BLaER1 treated with 17β-estradiol and CSF1 and Interleukin-3, amounts not matched to agents 10 nM and 100 nM (cell line): Measurements from ENCODE around the gene DISC1.
"Not testable (repeated sequence)": the region's sequence is repeated elsewhere in the genome, so short reads cannot be mapped to it uniquely, and the experiment has no call there.

Experiments
- H3K27ac ChIP-seq, 11 experiments: shearing (Covaris generic); formaldehyde crosslinking; 2 replicates each; pipeline ENCODE4 v1.8.1; 2022
- H3K27me3 ChIP-seq, 11 experiments: shearing (Covaris generic); formaldehyde crosslinking; 2 replicates each; pipeline ENCODE4 v1.8.1; 2022
- H3K36me3 ChIP-seq, 11 experiments: shearing (Covaris generic); formaldehyde crosslinking; 2 replicates each; pipeline ENCODE4 v1.8.1; 2022
- H3K4me1 ChIP-seq, 10 experiments: shearing (Covaris generic); formaldehyde crosslinking; 2 replicates each; pipeline ENCODE4 v1.8.1; 2022
- H3K4me2 ChIP-seq, 11 experiments: shearing (Covaris generic); formaldehyde crosslinking; 2 replicates each; pipeline ENCODE4 v1.8.1; 2022
- H3K4me3 ChIP-seq, 10 experiments: shearing (Covaris generic); formaldehyde crosslinking; 2 replicates each; pipeline ENCODE4 v1.8.1; 2022
- H3K9ac ChIP-seq, 11 experiments: shearing (Covaris generic); formaldehyde crosslinking; 2 replicates each; pipeline ENCODE4 v1.8.1; 2022
- H3K9me3 ChIP-seq, 11 experiments: shearing (Covaris generic); formaldehyde crosslinking; replicated peaks in 1 of 11; 2 replicates each; pipeline ENCODE4 v1.8.1; 2022
- H4K20me1 ChIP-seq, 11 experiments: shearing (Covaris generic); formaldehyde crosslinking; 2 replicates each; pipeline ENCODE4 v1.8.1; 2022
- Cebpa-rat ChIP-seq, 11 experiments: shearing (Covaris generic); IDR thresholded peaks; 2 replicates each; pipeline ENCODE4 v1.8.1; 2022

Gene DISC1

GRCh38 chr1:231768416-231768815 lies 141.8 kb downstream of the DISC1 start:
- H3K4me2 ChIP-seq = no peak overlapping the region
- no peak overlapping the region for H3K4me3 ChIP-seq
- TF ChIP-seq Cebpa-rat (IDR thresholded peaks at IDR 0.05) = no peak
- H3K9ac ChIP-seq = no peak overlapping the region
- H3K9me3 ChIP-seq = no peaks in the 10 kb centered on the region
- peaks cover 15 to 81% (median 36%) of the 10 kb centered on the region in 11 experiments; a peak in 21 of 22 replicates for H3K36me3 ChIP-seq
- H3K4me1 ChIP-seq = no peaks in the 10 kb centered on the region
- H3K27ac ChIP-seq = no peak overlapping the region
- H4K20me1 ChIP-seq = no peaks in the 10 kb centered on the region
- no peaks in the 10 kb centered on the region for H3K27me3 ChIP-seq

- Histone ChIP-seq H3K9me3 (no peaks in the 10 kb centered on the region), H3K9ac (no peak overlapping the region), H3K4me2 (no peak overlapping the region), H4K20me1 (no peaks in the 10 kb centered on the region), H3K4me1 (peaks cover 0 to 20% (median 3%) of the 10 kb centered on the region in 10 experiments; a peak in 9 of 20 replicates), H3K36me3 (peaks cover 22 to 95% (median 55%) of the 10 kb centered on the region in 11 experiments; a peak in 21 of 22 replicates), H3K4me3 (no peak overlapping the region), H3K27ac (no peak overlapping the region), H3K27me3 (no peaks in the 10 kb centered on the region)
- TF ChIP-seq Cebpa-rat (IDR thresholded peaks at IDR 0.05) = no peak
These were observed 144.1 kb downstream of the DISC1 start for GRCh38 chr1:231770506-231771175.

- no peak overlapping the region for H3K9ac ChIP-seq
These were observed 148.2 kb downstream of the DISC1 start for GRCh38 chr1:231774719-231775335.

GRCh38 chr1:231776010-231776756 lies 149.6 kb downstream of the DISC1 start:
- Histone ChIP-seq H3K36me3 (peaks cover 16 to 42% (median 32%) of the 10 kb centered on the region in 11 experiments; a peak in 20 of 22 replicates), H3K27ac (peak overlapping the region in 1 of 11 experiments; percentile 48; a peak in 1 of 22 replicates), H3K27me3 (no peaks in the 10 kb centered on the region), H3K4me2 (peak overlapping the region in 4 of 11 experiments; percentile 49 to 79 (median 72); a peak in 8 of 22 replicates), H3K4me1 (peaks cover 7 to 66% (median 36%) of the 10 kb centered on the region in 10 experiments), H3K9me3 (no peaks in the 10 kb centered on the region), H3K4me3 (no peak overlapping the region), H4K20me1 (peaks cover 0 to 6% (median 0%) of the 10 kb centered on the region in 11 experiments; a peak in 2 of 22 replicates), H3K9ac (no peak overlapping the region; a peak in 1 of 22 replicates)
- no peak for TF ChIP-seq Cebpa-rat (IDR thresholded peaks at IDR 0.05)

More at GRCh38 chr1:231774719-231775335, 148.2 kb downstream of the DISC1 start:
- TF ChIP-seq Cebpa-rat (IDR thresholded peaks at IDR 0.05) = no peak
- Histone ChIP-seq H3K4me3 (no peak overlapping the region), H3K4me1 (peaks cover 6 to 62% (median 33%) of the 10 kb centered on the region in 10 experiments), H3K4me2 (peak overlapping the region in 5 of 11 experiments; percentile 23 to 79 (median 49); a peak in 9 of 22 replicates), H3K9me3 (no peaks in the 10 kb centered on the region), H4K20me1 (peaks cover 0 to 6% (median 0%) of the 10 kb centered on the region in 11 experiments; a peak in 2 of 22 replicates), H3K36me3 (peaks cover 22 to 56% (median 45%) of the 10 kb centered on the region in 11 experiments; a peak in 21 of 22 replicates), H3K27ac (peak overlapping the region in 2 of 11 experiments; percentile 30 to 53; a peak in 4 of 22 replicates), H3K27me3 (no peaks in the 10 kb centered on the region)

GRCh38 chr1:231776757-231777062 lies 150.1 kb downstream of the DISC1 start:
- Histone ChIP-seq H3K4me3 (no peak overlapping the region), H3K36me3 (peaks cover 10 to 37% (median 27%) of the 10 kb centered on the region in 11 experiments; a peak in 18 of 22 replicates), H4K20me1 (peaks cover 0 to 6% (median 0%) of the 10 kb centered on the region in 11 experiments; a peak in 2 of 22 replicates), H3K4me2 (peak overlapping the region in 4 of 11 experiments; percentile 67 to 79 (median 74); a peak in 8 of 22 replicates), H3K27me3 (no peaks in the 10 kb centered on the region), H3K4me1 (peaks cover 11 to 71% (median 41%) of the 10 kb centered on the region in 10 experiments), H3K9ac (no peak overlapping the region; a peak in 1 of 22 replicates), H3K27ac (peak overlapping the region in 2 of 11 experiments; percentile 6 to 14; a peak in 1 of 22 replicates), H3K9me3 (no peaks in the 10 kb centered on the region)
- TF ChIP-seq Cebpa-rat (IDR thresholded peaks at IDR 0.05) = no peak

GRCh38 chr1:231778009-231778719 lies 151.6 kb downstream of the DISC1 start:
- H3K27ac ChIP-seq = peak overlapping the region in 5 of 11 experiments; percentile 10 to 60 (median 57); a peak in 10 of 22 replicates
- peaks cover 0 to 6% (median 0%) of the 10 kb centered on the region in 11 experiments; a peak in 2 of 22 replicates for H4K20me1 ChIP-seq
- H3K27me3 ChIP-seq = no peaks in the 10 kb centered on the region
- no peak overlapping the region for H3K4me3 ChIP-seq
- TF ChIP-seq Cebpa-rat (IDR thresholded peaks at IDR 0.05) = no peak
- no peaks in the 10 kb centered on the region for H3K9me3 ChIP-seq
- peak overlapping the region in 4 of 11 experiments; percentile 2 to 43 (median 30); a peak in 4 of 22 replicates for H3K9ac ChIP-seq
- peaks cover 17 to 86% (median 52%) of the 10 kb centered on the region in 10 experiments for H3K4me1 ChIP-seq
- H3K36me3 ChIP-seq = peaks cover 0 to 23% (median 12%) of the 10 kb centered on the region in 11 experiments; a peak in 13 of 22 replicates
- peak overlapping the region in 7 of 11 experiments; percentile 0 to 79 (median 73); a peak in 13 of 22 replicates for H3K4me2 ChIP-seq

- Histone ChIP-seq H3K4me2 (peak overlapping the region in 6 of 11 experiments; percentile 48 to 79 (median 74); a peak in 10 of 22 replicates), H3K27me3 (no peaks in the 10 kb centered on the region), H3K36me3 (peaks cover 0 to 16% (median 7%) of the 10 kb centered on the region in 11 experiments; a peak in 12 of 22 replicates), H3K9ac (no peak overlapping the region; a peak in 1 of 22 replicates), H3K27ac (peak overlapping the region in 4 of 11 experiments; percentile 10 to 60 (median 52); a peak in 5 of 22 replicates), H3K4me3 (no peak overlapping the region), H3K9me3 (no peaks in the 10 kb centered on the region), H3K4me1 (peaks cover 17 to 90% (median 52%) of the 10 kb centered on the region in 10 experiments), H4K20me1 (peaks cover 0 to 6% (median 0%) of the 10 kb centered on the region in 11 experiments; a peak in 2 of 22 replicates)
- no peak for TF ChIP-seq Cebpa-rat (IDR thresholded peaks at IDR 0.05)
These were observed 152.5 kb downstream of the DISC1 start for GRCh38 chr1:231779081-231779480.

GRCh38 chr1:231781892-231782291 lies 155.3 kb downstream of the DISC1 start:
- Histone ChIP-seq H3K36me3 (peaks cover 0 to 15% (median 0%) of the 10 kb centered on the region in 11 experiments; a peak in 4 of 22 replicates), H3K9me3 (no peaks in the 10 kb centered on the region), H3K27ac (peak overlapping the region in 9 of 11 experiments; percentile 23 to 82 (median 65); a peak in 17 of 22 replicates), H4K20me1 (no peaks in the 10 kb centered on the region; a peak in 2 of 22 replicates), H3K9ac (peak overlapping the region in 6 of 11 experiments; percentile 5 to 65 (median 56); a peak in 11 of 22 replicates), H3K4me1 (peaks cover 17 to 65% (median 45%) of the 10 kb centered on the region in 10 experiments), H3K27me3 (no peaks in the 10 kb centered on the region), H3K4me2 (peak overlapping the region; percentile 20 to 93 (median 60)), H3K4me3 (0 out of 20 replicates have a peak overlapping the region, but pooled peaks of 1 of the 10 experiments have one; percentile 0)
- no peak for TF ChIP-seq Cebpa-rat (IDR thresholded peaks at IDR 0.05)

GRCh38 chr1:231785073-231785472 lies 158.5 kb downstream of the DISC1 start:
- peaks cover 9 to 33% (median 17%) of the 10 kb centered on the region in 10 experiments for H3K4me1 ChIP-seq
- H3K4me3 ChIP-seq, H3K9ac ChIP-seq, H3K9me3 ChIP-seq, H4K20me1 ChIP-seq, H3K27ac ChIP-seq, H3K4me2 ChIP-seq, H3K27me3 ChIP-seq: not testable (repeated sequence)
- H3K36me3 ChIP-seq = peaks cover 0 to 39% (median 0%) of the 10 kb centered on the region in 11 experiments; a peak in 5 of 22 replicates
